HepG2 (cell line): ENCODE data around the gene ELMOD3. TPM values are rescaled to one million over a fixed set of nuclear protein-coding genes. Genes with fewer than 3 reads are reported as not detected.

Experiments used
- BCL3 ChIP-seq: sonication (generic); formaldehyde crosslinking; IDR thresholded peaks from 2 replicates; pipeline ENCODE4 v1.5.1; 2020; ENCODE audit warnings: mild to moderate bottlenecking, missing genetic modification reagents, moderate library complexity
- BRCA1 ChIP-seq: sonication (generic); formaldehyde crosslinking; IDR thresholded peaks from 2 replicates; pipeline ENCODE4 v1.4.0; 2020; ENCODE audit warnings: missing genetic modification reagents
- SALL2 ChIP-seq: sonication (generic); formaldehyde crosslinking; IDR thresholded peaks from 2 replicates; pipeline ENCODE4 v1.8.1; 2023; ENCODE audit warnings: mild to moderate bottlenecking, missing genetic modification reagents, inconsistent platforms
- SMAD9 ChIP-seq: sonication (generic); formaldehyde crosslinking; IDR thresholded peaks from 2 replicates; pipeline ENCODE4 v1.5.1; 2020; ENCODE audit warnings: mild to moderate bottlenecking, missing genetic modification reagents
- TCF7L2 ChIP-seq: IDR thresholded peaks from 2 replicates; pipeline ENCODE4 v1.6.1; 2011; ENCODE audit warnings: mild to moderate bottlenecking, low read depth, low read length, moderate library complexity
- USF2 ChIP-seq, 2 experiments: sonication (generic) in 1 of 2; formaldehyde crosslinking in 1 of 2; IDR thresholded peaks; 2 replicates each; pipeline versions ENCODE4 v1.5.1 to v1.6.1; 2011 to 2020; ENCODE audit warnings: borderline replicate concordance in 1 of 2, low read depth in 1 of 2, low read length in 1 of 2, mild to moderate bottlenecking in 1 of 2, missing genetic modification reagents in 1 of 2, moderate library complexity in 1 of 2
- ZBTB46 ChIP-seq: sonication (generic); formaldehyde crosslinking; IDR thresholded peaks from 2 replicates; pipeline ENCODE4 v1.4.0; 2020; ENCODE audit warnings: mild to moderate bottlenecking, missing genetic modification reagents, borderline replicate concordance
- ZHX2 ChIP-seq, 2 experiments: sonication (generic) in 1 of 2; formaldehyde crosslinking in 1 of 2; IDR thresholded peaks; 2 replicates each; pipeline versions ENCODE4 v1.6.1 to v1.9.0; 2014 to 2022; ENCODE audit warnings: antibody characterized with exemption in 1 of 2, borderline replicate concordance in 1 of 2, inconsistent platforms in 1 of 2, low read depth in 1 of 2, missing genetic modification reagents in 1 of 2
- ZMYM2 ChIP-seq: sonication (generic); formaldehyde crosslinking; IDR thresholded peaks from 2 replicates; pipeline ENCODE4 v1.8.0; 2022; ENCODE audit warnings: mild to moderate bottlenecking, missing genetic modification reagents
- ZNF317 ChIP-seq: sonication (generic); formaldehyde crosslinking; IDR thresholded peaks from 2 replicates; pipeline ENCODE4 v1.5.0; 2020; ENCODE audit warnings: mild to moderate bottlenecking, missing genetic modification reagents
- ZNF33B ChIP-seq: sonication (generic); formaldehyde crosslinking; IDR thresholded peaks from 2 replicates; pipeline ENCODE4 v1.5.1; 2020; ENCODE audit warnings: mild to moderate bottlenecking, missing genetic modification reagents
- ZNF441 ChIP-seq: sonication (generic); formaldehyde crosslinking; IDR thresholded peaks from 2 replicates; pipeline ENCODE4 v1.7.0; 2021; ENCODE audit warnings: missing genetic modification reagents, borderline replicate concordance
- ZNF546 ChIP-seq: sonication (generic); formaldehyde crosslinking; conservative IDR thresholded peaks from 2 replicates; pipeline ENCODE4 v1.8.1; 2023; ENCODE audit warnings: mild to moderate bottlenecking, missing genetic modification reagents
- ZNF552 ChIP-seq: sonication (generic); formaldehyde crosslinking; IDR thresholded peaks from 2 replicates; pipeline ENCODE4 v1.9.0; 2022; ENCODE audit warnings: missing genetic modification reagents, mild to moderate bottlenecking, borderline replicate concordance
- ZNF790 ChIP-seq: sonication (generic); formaldehyde crosslinking; IDR thresholded peaks from 2 replicates; pipeline ENCODE4 v1.8.0; 2022; ENCODE audit warnings: missing genetic modification reagents, mild to moderate bottlenecking, borderline replicate concordance
- polyA plus RNA-seq, 8 experiments: library from polyadenylated mRNA; depleted of rRNA in 3 of 8; stranded (reverse) in 7 of 8; unstranded in 1 of 8; fragments of >200 nt; fragmentation: Illumina TruSeq in 4 of 8; extraction: Trizol in 4 of 8; gene quantifications; 2 replicates each; pipeline versions ENCODE4 v1.2.1 to v1.2.3, GENCODE V29; 2011 to 2016; ENCODE audit warnings: low read depth in 4 of 8, missing spikeins in 1 of 8, mixed read lengths in 1 of 8; ENCODE audit not compliant: insufficient read depth in 1 of 8
- total RNA-seq, 5 experiments: library from RNA; depleted of rRNA; stranded (reverse); fragments of >200 nt; fragmentation: Illumina TruSeq; extraction: Trizol; gene quantifications; 2 replicates each; pipeline ENCODE4 v1.2.3, GENCODE V29; 2016; ENCODE audit warnings: low read depth in 1 of 5

Gene ELMOD3
- total and polyA plus RNA-seq, 2 of the 13 experiments (the other 11 are each of a cell fraction or from before 2014, with no cell fraction given): 13.3 to 19.5 TPM

DNA sequence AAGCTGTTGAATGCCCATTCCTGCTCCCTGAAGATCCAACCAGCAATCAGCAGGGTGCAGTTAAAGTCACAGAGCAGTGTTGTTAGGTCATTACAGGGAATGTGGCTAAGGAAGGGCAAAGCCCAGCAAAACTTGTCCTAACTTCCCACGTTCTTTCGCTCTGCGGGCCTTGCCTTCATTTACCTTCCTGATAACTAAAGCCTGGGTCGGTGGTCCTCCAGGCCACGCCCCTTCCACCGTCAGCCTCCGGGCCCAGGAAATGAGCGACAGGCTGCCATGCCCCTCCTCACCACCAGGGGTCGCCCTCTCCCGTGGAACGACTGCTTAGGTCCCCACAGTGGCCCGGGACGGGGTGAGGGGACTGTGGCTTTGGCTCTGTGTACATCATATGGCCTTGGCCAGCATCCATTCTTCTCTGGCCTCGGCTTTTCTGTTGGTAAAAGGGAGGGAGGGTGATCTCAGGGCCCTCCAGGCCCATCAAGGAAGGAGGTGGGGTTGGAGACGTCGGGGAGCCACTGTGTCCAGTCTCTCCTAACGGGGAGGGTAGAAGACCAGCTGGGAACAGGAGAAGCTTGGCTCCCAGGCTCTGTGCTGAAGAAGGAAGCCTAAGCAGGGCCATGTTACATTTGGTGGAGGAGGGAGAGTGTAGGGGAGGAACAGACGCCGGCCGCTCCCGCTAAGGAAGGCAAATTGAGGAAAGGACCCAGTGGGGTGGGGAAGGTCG, 66.1 kb downstream of the ELMOD3 start (continued):
- TF ChIP-seq ZHX2 (IDR thresholded peaks at IDR 0.05; ENCODE audit: low read depth): 0 out of 2 replicates have a peak, but pooled peaks have one; percentile 45
- no peak for TF ChIP-seq ZHX2 (CRISPR knock-in tag; IDR thresholded peaks at IDR 0.05; ENCODE audit: borderline replicate concordance)
- TF ChIP-seq ZNF790 (CRISPR knock-in tag): no peak
- TF ChIP-seq ZNF546 (CRISPR knock-in tag): peak; percentile 52
- TF ChIP-seq ZNF552 (CRISPR knock-in tag): no peak
- no peak; the same call in 1 of the 2 replicates for TF ChIP-seq SMAD9 (CRISPR knock-in tag)
- no peak for TF ChIP-seq TCF7L2
- TF ChIP-seq ZBTB46 (CRISPR knock-in tag): no peak
- TF ChIP-seq ZNF33B (CRISPR knock-in tag): 0 out of 2 replicates have a peak, but pooled peaks have one; percentile 7
- no peak for TF ChIP-seq USF2 (IDR thresholded peaks at IDR 0.05; ENCODE audit: low read depth, low read length)
- TF ChIP-seq USF2 (CRISPR knock-in tag; IDR thresholded peaks at IDR 0.05; ENCODE audit: borderline replicate concordance): no peak
- TF ChIP-seq BRCA1: no peak
- peak; percentile 41; the same call in 1 of the 2 replicates for TF ChIP-seq ZNF317 (CRISPR knock-in tag)
- 0 out of 2 replicates have a peak, but pooled peaks have one; percentile 67 for TF ChIP-seq BCL3
- TF ChIP-seq SALL2 (CRISPR knock-in tag): no peak; the same call in none of the 2 replicates
- no peak; the same call in none of the 2 replicates for TF ChIP-seq ZMYM2 (CRISPR knock-in tag)
- 0 out of 2 replicates have a peak, but pooled peaks have one; percentile 43 for TF ChIP-seq ZNF441 (CRISPR knock-in tag)
